GM19238 (cell line): Measurements from ENCODE around the gene MOK.

ENCODE experiments used
- DNase-seq: peaks from one replicate; pipeline ENCODE4 v3.0.0; 2011; ENCODE audit warnings: low spot score; ENCODE audit not compliant: insufficient read length

The MOK gene

DNA sequence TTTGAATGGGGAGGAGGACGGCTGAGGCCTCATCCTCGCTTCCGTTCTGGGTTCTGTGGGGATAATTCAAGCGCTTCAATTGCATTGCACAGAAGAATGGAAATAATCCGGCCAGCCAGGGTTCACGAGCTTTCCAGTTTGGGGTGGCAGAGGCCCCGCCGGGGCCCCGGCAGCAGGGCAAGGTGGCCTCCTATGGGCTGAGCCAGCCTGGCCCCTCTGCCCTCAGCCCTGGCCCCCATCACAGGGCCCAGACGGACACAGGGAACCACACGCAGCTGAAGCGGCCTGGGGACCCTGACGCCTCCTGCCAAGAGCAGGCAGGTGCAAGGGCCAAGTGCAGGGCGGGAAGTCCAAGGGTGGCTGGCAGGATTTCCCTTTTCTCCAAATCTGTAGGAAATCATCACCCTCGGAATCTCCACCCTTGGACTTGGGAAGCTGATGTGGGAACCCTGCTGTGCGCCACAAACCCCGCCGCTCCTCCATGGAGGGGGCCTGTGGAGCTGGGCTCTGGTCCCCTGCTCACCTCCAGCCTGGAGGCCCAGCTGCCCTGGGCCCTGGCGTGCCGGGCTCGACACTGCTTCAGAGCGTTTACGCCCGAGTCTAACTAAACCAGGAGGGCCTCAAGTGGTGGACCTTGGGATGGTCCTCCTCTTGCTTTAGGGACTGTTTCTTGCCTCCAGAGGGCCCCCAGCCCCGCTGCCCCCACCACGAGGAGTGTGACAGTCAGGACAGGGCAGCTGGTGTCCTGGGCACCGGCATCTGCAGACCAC is 78.4 kb downstream of the MOK start:
- DNase-seq, result no peak

DNA sequence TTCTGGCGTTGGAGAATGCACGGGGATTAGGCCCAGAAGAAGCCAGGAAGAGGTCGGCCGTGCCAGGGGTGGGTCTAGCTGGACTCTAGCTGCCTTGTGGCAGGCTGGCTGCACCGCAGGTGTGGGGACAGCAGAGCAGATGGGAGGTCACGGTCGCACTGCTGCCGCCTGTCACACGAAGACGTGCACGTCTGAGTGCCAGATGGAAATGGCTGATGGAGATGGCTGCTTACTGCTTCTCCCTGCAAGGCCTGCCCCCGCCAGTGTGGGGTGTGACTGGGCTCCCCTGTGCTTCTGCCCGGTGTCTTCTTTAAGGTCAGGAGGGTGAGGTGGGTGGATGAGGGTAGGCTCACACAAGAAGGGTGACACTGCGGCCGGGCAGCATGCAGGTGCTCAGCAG is 79.0 kb downstream of the MOK start:
- DNase-seq, result no peak

DNA sequence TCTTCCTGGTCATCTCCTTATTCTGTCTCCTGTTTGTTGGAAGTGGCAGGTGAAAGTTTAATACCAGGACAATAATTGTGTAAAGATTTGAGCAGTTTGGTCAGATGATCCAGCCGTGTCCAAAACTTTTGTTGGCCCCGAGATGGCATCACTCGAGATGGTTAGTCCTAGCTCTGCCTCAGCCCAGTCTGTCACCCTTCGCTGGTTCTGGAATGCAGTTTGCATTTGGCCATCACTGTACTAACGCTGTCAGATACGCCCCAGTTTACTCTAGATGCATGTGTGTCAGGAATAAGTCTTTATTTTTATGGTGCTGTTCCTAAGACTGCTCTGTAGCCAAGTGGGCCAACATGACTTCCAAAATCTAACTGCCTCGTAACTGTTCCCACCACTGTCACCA is 79.6 kb downstream of the MOK start:
- DNase-seq, result no peak

DNA sequence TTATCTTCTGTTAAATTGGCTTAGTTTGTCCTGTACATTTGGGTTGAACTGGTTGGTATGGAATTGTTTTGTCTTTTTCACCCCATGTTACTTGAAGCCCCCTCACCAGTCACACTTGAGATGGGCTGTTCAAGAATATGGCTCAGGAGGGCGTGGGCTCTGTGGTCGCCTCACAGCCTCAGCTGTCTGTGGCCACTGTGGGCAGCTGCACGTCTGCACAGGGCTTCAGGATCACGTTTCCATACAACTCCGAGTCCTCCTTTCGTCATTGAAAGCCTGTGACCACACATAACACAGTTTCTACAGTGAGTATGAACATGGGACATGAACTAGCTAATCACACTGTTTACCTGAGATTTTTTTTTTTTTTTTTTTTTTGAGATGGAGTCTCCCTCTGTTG is 81.3 kb downstream of the MOK start:
- no peak for DNase-seq

DNA sequence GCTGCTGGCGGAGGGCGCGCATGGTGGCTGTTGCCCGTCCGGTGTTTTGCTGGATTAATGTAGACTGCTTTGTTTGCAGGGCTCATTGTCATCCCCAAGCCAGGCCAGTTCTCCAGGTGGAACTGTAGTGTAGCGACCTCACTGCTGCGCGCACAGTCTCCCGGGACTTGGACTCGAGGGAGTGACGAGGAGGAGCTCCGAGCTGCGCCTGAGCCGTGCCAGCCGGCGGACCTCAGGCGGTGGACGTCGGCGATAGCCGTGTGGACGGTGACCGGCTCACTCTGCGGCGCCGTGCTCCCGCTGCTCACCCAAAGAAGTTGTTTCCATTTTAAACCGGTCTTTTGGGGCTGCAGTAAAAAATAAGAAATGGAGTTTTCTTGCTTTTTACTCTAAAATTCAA is 82.2 kb downstream of the MOK start:
- no peak for DNase-seq

DNA sequence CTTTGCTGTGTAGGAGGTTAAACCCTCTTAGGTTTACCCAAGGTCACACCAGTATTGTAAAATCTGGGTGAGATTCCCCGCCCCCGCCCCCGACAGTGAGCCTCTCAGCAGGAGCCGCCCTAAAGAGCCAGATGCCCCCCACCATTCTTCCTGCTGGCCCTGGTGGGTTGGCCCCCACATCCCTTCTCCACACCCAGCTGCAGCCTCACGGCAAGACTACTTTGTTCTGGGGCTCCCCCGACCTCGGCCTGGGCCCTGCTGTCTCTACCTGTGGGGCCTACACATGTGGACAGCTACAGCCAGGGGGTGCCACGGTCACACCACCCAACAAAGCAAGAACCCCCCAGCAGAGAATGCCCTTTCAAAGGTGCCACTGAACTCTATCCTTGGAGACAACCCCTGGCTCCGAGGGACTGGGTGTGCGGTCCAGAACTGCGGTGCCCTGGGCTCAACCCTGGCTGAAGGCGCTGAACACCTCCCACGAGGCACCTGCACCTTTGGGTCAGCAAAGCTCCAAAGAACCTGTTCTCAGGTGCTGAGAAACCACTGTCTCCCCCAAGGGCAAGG is 82.9 kb downstream of the MOK start:
- DNase-seq, result no peak

DNA sequence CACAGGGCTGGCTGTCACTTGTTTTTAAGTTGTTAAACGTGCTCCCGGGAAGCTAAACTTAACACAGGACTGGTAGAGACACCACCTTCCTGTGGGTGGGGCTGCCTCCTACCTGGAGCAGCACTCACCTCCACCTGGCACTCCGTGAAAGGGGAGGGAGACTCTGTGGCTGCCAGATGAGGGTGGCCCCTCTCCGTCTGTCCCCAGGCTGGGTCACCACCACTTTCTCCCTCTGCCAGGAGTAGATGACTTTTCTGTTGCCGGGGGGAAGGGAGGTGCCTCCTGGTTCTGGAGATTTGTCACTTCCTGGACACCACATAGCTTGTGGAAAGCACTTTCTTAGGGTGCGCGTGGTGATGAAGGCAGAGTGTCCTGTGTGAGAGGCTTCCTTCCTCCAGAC is 83.9 kb downstream of the MOK start:
- DNase-seq, result no peak

DNA sequence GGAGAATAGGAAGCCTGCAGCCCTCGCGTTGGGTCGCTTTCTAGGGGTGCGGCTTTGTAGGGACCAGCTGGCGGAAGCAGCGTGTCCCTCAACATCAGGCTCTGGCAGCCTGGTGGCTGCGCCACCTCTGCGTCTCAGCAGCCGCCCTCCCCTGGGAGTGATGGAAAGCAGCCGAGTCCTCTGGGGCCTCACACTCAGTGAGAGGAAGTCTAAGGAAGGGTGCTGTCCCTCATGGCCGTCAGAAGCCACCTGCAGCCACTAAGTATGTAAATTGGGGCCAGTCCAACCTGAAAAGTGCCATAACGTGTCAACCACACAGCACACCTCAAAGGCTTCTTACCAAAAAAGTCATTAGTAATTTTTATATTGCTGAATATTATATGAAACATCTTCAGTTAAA is 84.9 kb downstream of the MOK start:
- DNase-seq, result peak; percentile 73

DNA sequence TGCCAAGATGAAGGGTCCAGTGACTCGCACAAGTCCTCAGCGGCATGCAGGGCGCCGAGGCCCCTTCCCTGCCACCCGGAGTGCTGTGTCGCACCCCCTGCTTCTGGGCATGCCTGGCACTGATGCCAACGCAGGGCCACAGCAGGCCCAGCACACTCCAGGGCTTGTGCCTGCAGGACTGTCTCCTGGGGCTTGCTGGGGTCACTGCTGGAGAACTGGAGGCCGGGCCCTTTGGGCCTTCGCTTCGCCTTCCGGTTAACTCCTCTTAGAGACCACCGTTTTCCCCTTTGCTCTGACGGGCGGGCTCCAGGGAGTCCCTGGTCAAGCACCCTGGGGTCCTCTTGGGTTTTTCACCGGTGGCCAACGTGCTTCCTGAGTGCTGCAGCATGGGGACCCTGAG is 85.6 kb downstream of the MOK start:
- no peak for DNase-seq

DNA sequence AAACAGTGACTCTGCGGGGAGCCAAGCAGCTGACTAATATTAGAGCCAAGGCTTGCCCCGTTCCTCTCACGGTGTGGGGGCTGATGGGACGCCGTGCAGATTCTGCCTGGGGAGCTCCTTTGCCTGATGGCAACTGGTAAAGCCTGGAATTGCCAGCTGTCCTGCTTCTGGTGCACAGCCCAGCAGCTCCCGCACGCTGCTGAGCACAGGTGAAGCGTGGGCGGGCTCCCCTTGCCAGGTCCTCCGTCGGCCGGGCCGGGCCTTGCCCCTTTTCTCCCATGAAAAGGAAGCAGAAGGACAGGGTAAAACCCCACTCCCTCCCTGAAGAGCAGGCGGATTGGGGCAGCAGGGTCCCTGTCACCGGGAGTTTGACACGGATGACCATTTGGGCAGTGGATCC is 86.3 kb downstream of the MOK start:
- DNase-seq, result no peak

DNA sequence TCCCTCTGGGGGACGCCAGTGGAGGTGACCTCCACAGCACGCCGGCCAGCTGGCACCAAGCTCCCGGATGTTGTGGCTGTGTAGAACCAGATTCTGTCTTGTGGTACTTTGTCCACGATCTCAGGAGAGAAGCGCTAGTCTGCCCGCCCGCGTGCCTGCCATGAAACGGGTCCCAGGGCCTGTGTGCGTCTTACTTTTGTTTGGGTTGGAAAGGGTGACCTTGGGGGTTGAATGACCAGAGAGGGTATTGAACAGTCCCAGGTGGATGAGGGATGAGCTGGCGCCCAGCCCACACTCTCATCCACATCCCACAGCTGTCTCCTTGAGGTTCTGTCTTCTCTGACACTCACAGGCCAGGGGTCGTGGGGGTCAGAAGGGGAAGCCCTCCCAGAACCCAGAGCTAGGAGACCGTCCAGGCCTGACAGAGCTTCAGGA is 87.0 kb downstream of the MOK start:
- DNase-seq, result no peak

DNA sequence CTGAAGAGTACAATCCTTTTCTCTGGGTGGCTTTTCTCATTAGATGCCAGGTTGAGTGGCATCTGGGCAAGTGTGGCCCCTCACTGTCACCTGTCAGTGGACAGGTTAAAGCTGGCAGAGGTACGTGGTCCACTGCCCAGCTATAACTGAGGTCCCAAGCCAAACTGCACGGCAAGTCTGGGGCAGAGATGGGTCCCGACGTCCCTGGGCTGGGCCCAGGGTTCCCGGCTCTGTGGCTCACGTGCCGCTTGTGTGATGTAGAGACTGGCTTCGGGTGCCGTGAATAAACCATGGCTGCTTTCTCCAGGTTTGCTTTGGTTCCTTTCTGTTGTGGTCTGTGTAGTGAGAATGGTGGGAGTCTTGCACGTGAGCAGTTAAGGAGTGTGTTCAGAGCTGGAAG is 87.6 kb downstream of the MOK start:
- no peak for DNase-seq

DNA sequence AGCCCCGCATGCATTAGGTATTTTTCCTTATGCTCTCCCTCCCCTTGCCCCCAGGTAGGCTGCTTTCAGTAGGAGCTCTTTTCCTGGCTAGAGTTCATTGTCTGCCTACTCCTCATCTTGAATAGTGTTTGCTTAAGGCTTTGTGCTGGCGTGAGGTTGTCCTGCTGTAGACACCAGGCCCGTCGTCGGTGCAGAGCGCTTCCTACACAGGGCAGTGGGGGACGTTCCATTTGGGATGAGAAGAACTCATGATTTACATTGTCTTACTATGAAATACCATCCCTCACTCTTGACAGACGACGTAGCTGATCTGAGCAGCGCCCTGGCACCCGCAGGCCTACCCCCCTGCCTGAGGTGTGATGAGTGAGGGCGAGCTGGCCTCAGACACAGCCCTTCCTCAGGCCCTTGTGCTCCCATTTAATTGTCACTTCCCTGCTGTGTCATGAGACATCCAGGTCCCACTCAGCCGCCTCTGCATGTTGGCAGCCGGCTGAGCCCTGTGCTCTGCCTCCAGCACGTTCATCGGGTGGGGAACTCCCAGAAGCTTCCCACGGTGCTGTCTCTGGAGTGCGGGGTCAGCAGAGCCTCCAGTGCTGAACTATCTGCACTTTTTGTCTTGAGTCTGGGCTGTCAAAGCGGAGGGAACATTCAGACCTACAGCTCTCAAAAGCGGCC is 89.3 kb downstream of the MOK start:
- DNase-seq, result no peak

DNA sequence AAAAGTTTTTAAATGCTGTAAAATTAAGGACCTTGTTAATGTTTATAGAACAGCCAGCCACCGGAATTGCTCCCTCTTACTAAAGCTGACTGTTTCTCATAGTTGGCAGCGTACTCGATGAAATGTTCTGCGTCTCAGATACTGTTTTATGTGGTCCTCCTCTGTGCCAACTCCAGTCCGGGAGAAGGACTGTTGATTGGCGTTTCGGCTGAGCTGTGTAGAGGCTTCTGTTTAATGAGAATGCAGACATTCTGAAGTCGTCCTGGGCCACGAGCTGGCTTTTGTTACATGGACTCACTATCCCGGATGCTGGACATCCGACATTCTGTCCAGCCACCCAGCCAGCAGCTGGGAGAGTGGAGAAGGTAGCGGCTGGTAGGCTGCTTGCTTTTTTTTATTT is 89.9 kb downstream of the MOK start:
- no peak for DNase-seq

DNA sequence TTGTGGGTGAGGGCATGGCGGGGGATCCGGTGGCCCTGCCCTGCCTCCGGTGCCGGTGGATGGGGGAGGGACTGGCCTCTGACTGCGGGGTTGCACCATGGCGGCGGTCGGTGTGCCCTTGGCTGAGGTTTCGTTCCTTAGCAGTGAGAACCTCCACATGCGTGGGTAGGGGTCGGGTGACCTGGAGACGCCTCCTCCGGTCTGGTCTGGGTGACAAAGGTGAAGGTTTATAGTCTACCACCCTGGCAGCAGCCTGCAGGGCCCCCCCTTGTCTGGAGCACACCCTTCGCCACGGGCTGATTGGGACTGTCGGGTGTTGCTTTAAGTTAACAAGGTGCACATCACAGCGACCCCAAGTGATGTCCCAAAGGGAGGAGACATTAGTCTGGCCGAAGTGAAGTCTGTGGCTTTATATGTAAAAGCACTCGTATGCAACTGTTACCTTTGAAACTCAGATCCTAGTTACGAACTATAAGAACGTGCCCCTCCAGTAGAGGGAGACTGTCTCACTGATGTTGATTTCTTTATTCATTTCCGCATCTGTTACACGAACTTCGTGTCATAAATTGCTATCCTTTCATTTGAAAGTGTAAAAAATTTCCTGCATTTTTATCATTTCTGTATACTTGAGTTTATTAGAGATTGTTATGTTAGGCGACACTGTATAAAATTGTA is 90.8 kb downstream of the MOK start:
- DNase-seq, result no peak

DNA sequence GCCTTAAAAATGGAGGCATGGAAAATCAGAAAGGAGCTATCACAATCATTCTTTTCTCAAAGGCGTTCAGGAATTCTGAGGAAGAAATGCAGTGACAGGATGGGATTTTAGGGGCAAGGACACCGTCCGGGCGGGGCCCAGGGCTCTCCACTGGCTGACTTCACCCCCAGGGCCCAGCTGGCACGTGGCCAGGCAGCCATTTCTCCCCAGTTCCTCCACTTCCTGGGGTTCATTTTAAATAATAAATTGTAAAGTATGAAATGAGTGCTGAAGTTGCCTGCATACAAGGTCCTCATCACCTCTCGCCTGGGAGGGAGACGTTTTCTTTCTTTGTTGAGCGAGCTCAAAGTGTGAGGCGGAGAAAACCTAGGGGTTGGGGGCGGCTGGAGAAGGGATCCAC is 91.5 kb downstream of the MOK start:
- no peak for DNase-seq

DNA sequence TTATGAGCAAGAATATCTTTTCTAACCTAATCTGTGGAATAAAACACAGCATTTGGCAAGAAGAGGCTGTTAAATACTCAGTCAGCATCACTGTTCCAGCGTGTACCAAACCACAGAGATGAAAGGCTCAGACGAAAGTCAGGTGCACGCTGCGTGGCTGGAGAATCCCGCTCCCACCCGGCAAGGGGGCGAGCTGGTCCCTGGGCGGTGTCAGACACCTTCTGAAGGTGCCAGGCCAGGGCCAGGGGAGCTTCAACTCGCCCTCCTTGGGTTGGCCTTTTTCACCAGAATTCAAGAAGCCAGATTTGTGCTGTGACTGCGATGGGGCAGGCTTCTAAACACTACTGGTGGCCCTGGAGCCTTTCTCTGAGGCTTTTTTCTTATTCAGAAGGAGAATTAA is 92.1 kb downstream of the MOK start:
- no peak for DNase-seq

DNA sequence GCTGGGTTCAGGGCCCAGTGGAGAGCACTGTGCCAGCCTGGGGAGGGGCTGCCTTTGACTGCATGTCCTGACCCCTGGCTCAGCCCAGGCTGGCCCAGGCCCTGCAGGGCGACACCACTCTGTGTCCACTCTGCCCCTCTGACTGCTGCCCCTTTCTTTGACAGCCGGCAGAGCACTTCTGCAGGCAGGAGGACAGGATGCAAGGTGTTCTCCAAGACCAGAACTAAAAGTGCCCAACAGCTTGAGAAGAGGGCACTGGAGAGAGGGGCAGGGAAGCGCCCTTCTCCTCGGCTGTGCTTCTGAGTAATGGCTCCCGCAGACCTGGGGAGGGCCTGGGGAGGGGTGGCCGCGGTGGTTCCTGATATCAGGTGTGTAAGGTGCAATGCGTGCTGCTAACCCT is 92.6 kb downstream of the MOK start:
- DNase-seq, result no peak

DNA sequence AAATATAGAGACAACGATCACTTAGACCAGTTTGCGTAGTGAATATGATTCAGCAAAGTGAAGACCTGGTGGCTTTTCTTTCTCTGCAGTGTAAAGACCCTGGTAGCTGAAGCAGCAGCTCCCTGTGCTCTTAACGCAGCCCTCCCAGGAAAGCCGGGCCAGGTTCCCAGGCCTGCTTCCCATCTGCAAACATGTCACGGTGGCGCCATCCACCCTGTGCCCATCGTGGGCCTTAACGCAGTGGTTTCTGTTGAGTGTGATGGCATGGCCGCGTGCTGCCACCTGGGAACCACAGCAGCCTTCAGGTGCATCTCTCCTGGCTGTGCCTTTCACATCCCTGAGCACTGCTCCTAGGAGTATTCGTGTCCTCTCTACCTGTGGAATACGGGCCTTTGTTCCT is 93.7 kb downstream of the MOK start:
- no peak for DNase-seq

DNA sequence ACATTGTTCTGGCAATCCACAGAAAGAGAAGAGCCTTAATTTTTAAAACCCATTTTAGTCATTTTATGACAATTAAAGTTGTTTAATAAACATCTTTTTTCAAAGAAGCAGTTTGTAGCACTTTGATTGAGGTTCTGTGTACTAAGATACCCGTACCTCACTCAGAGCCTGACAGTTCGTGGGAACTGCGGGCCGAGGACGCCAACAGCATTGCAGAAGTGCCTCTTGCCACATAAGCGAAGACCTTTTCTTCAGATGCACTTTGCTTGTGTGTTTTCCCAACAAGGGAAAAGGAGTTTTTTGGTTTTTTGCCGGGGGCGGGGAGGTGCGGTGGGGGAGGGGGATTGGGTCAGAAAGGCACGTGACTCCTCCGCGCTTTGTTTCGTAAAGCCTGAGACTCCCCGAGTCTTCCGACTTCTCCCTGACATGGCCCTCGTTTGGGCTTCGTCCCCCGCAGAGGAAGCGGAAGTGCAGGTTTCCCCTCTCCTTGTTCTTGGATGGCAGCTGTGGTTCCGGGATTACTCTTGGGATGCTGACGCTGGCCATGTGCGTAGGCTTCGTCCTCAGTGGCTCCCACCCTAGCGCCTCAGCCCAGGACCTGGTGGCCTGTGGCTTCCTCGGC is 94.4 kb downstream of the MOK start:
- DNase-seq, result no peak

DNA sequence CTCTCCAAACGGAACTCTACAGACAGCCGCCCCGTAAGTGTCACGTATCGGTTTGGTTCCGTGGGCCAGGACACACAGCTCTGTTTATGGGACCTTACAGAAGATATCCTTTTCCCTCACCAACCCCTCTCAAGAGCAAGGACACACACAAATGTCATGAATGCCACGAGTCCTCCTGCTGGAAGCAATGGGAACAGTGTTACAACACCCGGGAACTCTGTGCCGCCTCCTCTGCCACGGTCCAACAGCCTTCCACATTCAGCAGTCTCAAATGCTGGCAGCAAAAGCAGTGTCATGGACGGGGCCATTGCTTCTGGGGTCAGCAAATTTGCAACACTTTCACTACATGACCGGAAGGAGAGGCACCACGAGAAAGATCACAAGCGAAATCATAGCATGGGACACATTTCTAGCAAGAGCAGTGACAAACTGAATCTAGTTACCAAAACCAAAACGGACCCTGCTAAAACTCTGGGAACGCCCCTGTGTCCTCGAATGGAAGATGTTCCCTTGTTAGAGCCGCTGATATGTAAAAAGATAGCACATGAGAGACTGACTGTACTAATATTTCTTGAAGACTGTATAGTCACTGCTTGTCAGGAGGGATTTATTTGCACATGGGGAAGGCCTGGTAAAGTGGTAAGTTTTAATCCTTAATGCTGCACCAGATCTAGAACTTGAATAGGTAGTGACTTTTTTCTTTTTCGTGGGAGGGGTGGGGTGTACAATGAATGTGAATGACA is 95.6 kb downstream of the MOK start:
- no peak for DNase-seq
